ENCODE measurements around the gene BOD1. TPM values are rescaled to one million over a fixed set of nuclear protein-coding genes. Genes with fewer than 3 reads are reported as not detected.

Gene BOD1
- total and polyA plus RNA-seq, 2 donors (not counting 3 experiments of a cell fraction or from before 2014, with no cell fraction given): 57.6 to 62.4 TPM

DNA sequence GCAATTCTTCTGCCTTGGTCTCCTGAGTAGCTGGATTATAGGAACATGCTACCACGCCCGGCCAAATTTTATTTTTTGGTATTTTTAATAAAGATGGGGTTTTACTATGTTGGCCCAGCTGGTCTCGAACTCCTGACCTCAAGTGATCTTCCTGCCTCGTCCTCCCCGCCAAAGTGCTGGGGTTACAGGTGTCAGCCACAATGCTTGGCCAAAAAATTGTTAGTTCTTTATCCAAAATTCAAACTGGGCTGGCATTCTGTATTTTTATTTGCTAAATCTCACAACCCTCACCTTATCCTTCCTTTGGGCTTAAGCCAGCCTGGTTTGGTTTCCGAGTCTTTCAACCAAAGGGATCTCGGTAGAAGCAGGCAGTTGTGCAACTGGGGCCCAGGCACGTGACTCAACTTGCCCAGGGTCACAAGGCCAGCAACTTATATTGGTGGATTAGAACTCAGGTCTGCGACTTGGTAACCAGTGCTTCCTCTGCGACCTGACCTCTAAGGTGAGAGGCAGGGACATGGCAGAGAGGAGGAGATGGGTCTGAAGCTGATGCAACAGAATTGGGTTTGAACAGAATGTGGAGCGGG, 26.5 kb upstream of the BOD1 start:
- Histone ChIP-seq H4K20me1 (replicated peaks; ENCODE audit: control insufficient read depth, extremely low read depth, insufficient read depth, low read length) (no peaks in the 10 kb centered on the region), H3K79me2 (ENCODE audit: control insufficient read depth, insufficient read depth, low read length) (no peaks in the 10 kb centered on the region), H3K36me3 (ENCODE audit: control insufficient read depth in 2 of 2, extremely low read depth in 1 of 2, insufficient read depth in 2 of 2, low read length in 2 of 2) (no peaks in the 10 kb centered on the region), H3K4me1 (ENCODE audit: control insufficient read depth, extremely low read depth, insufficient read depth, low read length) (no peaks in the 10 kb centered on the region), H3K27ac (ENCODE audit: insufficient read depth, low read depth, low read length) (no peak overlapping the region), H3K27me3 (ENCODE audit: control insufficient read depth in 2 of 2, insufficient read depth in 2 of 2, low read length in 2 of 2) (no peaks in the 10 kb centered on the region), H3K9ac (replicated peaks; ENCODE audit: extremely low read depth, insufficient read depth, low read length) (no peak overlapping the region), H3K9me3 (replicated peaks; ENCODE audit: control insufficient read depth, insufficient read depth, low read length) (no peaks in the 10 kb centered on the region), H3K9me1 (replicated peaks; ENCODE audit: control insufficient read depth, extremely low read depth, insufficient read depth, low read length) (no peaks in the 10 kb centered on the region), H3K4me2 (ENCODE audit: insufficient read depth, low read length) (no peak overlapping the region), H2AFZ (ENCODE audit: low read depth, low read length) (no peak overlapping the region), H3K4me3 (replicated peaks in 1 of 3; ENCODE audit: insufficient read depth in 1 of 3, low read depth in 1 of 3, low read length in 3 of 3) (no peak overlapping the region)
- DNase-seq (ENCODE audit: low read depth, low spot score) (no peak), FAIRE-seq (no peak)
- ChIA-PET CTCF (no interaction called here), POLR2A (no interaction called here)
- no peak for TF ChIP-seq GATA2 (IDR thresholded peaks at IDR 0.05; ENCODE audit: insufficient read depth, insufficient read length, low read depth, low read length)
- no peak for TF ChIP-seq JUN (IDR thresholded peaks at IDR 0.05; ENCODE audit: borderline replicate concordance, insufficient read depth, insufficient read length, low read depth)
- TF ChIP-seq, protein P1, sequence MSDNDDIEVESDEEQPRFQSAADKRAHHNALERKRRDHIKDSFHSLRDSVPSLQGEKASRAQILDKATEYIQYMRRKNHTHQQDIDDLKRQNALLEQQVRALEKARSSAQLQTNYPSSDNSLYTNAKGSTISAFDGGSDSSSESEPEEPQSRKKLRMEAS (IDR thresholded peaks at IDR 0.05; ENCODE audit: insufficient read depth, insufficient read length): no peak
- TF ChIP-seq POLR2A (IDR thresholded peaks at IDR 0.05; ENCODE audit: low read depth, low read length): no peak
- no peak for TF ChIP-seq POLR2AphosphoS5 (IDR thresholded peaks at IDR 0.05; ENCODE audit: insufficient read depth, low read depth, low read length)
- dilution Hi-C loops (cut with MboI; ENCODE audit: extremely low pct_ligation_motif_present, low sequenced_read_pairs): no loop called here
- BruUV-seq (replicated peaks): no TSS peak
- intact Hi-C loops (cut with micrococcal nuclease): no loop called here

DNA sequence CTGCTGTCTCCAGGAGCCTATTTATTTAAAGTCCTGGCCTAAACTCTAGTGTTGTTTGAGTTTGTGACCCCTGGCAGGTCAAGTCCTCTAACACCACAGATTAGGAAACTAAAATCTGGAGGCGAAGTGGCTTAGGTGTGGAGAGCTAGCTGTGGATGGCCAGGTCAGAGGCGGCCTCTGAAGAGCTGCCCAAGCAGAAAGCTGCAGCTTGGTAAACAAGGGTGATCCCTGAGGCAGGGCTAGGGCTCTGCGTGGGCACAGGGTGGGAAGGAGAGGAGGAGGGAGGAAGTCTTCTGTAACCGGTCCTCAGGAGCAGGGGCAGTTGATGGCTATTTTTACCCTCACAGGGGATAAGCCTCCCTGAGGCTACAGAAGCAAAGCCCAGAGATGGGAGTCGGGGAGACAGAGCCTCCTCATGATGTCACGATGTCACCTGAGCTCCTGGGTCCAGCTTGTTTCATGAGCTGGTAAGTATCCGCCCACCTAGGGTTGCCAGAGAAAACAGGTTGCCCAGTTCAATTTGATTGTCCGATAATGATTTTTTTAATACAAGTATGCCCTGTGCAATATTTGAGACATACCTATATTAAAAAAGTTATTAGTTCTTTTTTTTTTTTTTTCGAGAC, 25.9 kb upstream of the BOD1 start:
- Histone ChIP-seq H3K9ac (replicated peaks; ENCODE audit: extremely low read depth, insufficient read depth, low read length) (no peak overlapping the region), H3K36me3 (ENCODE audit: control insufficient read depth in 2 of 2, extremely low read depth in 1 of 2, insufficient read depth in 2 of 2, low read length in 2 of 2) (no peaks in the 10 kb centered on the region), H3K27ac (ENCODE audit: insufficient read depth, low read depth, low read length) (no peak overlapping the region), H4K20me1 (replicated peaks; ENCODE audit: control insufficient read depth, extremely low read depth, insufficient read depth, low read length) (no peaks in the 10 kb centered on the region), H3K4me1 (ENCODE audit: control insufficient read depth, extremely low read depth, insufficient read depth, low read length) (no peaks in the 10 kb centered on the region), H3K4me2 (ENCODE audit: insufficient read depth, low read length) (no peak overlapping the region), H3K9me3 (replicated peaks; ENCODE audit: control insufficient read depth, insufficient read depth, low read length) (no peaks in the 10 kb centered on the region), H2AFZ (ENCODE audit: low read depth, low read length) (no peak overlapping the region), H3K79me2 (ENCODE audit: control insufficient read depth, insufficient read depth, low read length) (no peaks in the 10 kb centered on the region), H3K4me3 (replicated peaks in 1 of 3; ENCODE audit: insufficient read depth in 1 of 3, low read depth in 1 of 3, low read length in 3 of 3) (no peak overlapping the region), H3K9me1 (replicated peaks; ENCODE audit: control insufficient read depth, extremely low read depth, insufficient read depth, low read length) (no peaks in the 10 kb centered on the region), H3K27me3 (ENCODE audit: control insufficient read depth in 2 of 2, insufficient read depth in 2 of 2, low read length in 2 of 2) (no peaks in the 10 kb centered on the region)
- FAIRE-seq: no peak
- DNase-seq (ENCODE audit: low read depth, low spot score): no peak
- CTCF ChIA-PET: no interaction called here
- dilution Hi-C loops (cut with MboI; ENCODE audit: extremely low pct_ligation_motif_present, low sequenced_read_pairs): no loop called here
- no peak for TF ChIP-seq POLR2A (IDR thresholded peaks at IDR 0.05; ENCODE audit: low read depth, low read length)
- no peak for TF ChIP-seq GATA2 (IDR thresholded peaks at IDR 0.05; ENCODE audit: insufficient read depth, insufficient read length, low read depth, low read length)
- TF ChIP-seq EZH2 (IDR thresholded peaks at IDR 0.05; ENCODE audit: borderline replicate concordance, low read depth, low read length, severe bottlenecking): no peak
- TF ChIP-seq FOS (IDR thresholded peaks at IDR 0.05; ENCODE audit: borderline replicate concordance, insufficient read depth, low read length): no peak
- TF ChIP-seq, protein P2, sequence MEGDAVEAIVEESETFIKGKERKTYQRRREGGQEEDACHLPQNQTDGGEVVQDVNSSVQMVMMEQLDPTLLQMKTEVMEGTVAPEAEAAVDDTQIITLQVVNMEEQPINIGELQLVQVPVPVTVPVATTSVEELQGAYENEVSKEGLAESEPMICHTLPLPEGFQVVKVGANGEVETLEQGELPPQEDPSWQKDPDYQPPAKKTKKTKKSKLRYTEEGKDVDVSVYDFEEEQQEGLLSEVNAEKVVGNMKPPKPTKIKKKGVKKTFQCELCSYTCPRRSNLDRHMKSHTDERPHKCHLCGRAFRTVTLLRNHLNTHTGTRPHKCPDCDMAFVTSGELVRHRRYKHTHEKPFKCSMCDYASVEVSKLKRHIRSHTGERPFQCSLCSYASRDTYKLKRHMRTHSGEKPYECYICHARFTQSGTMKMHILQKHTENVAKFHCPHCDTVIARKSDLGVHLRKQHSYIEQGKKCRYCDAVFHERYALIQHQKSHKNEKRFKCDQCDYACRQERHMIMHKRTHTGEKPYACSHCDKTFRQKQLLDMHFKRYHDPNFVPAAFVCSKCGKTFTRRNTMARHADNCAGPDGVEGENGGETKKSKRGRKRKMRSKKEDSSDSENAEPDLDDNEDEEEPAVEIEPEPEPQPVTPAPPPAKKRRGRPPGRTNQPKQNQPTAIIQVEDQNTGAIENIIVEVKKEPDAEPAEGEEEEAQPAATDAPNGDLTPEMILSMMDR (IDR thresholded peaks at IDR 0.05; ENCODE audit: extremely low read depth in 1 of 2, insufficient read depth in 1 of 2, low read depth in 1 of 2, low read length in 2 of 2): no peak
- TF ChIP-seq, protein P1 (IDR thresholded peaks at IDR 0.05; ENCODE audit: insufficient read depth, insufficient read length): no peak
- no peak for TF ChIP-seq POLR2AphosphoS5 (IDR thresholded peaks at IDR 0.05; ENCODE audit: insufficient read depth, low read depth, low read length)
- TF ChIP-seq MYC (IDR thresholded peaks at IDR 0.05; ENCODE audit: low read depth, low read length): no peak
- TF ChIP-seq JUN (IDR thresholded peaks at IDR 0.05; ENCODE audit: borderline replicate concordance, insufficient read depth, insufficient read length, low read depth): no peak
- no TSS peak for BruUV-seq (replicated peaks)
- intact Hi-C loops (cut with micrococcal nuclease): no loop called here
- POLR2A ChIA-PET: no interaction called here

All from endothelial cell of umbilical vein (primary cell).